HG03108 (cell line): ENCODE results near the gene EZR.
A peak's percentile ranks its signal among the peaks of the same experiment; 100 is the strongest.

Experiments
- ATAC-seq: cut with Tn5 transposase; IDR thresholded peaks from one replicate; pipeline ENCODE4 v1.9.1; 2021; ENCODE audit warnings: moderate library complexity; ENCODE audit not compliant: unreplicated experiment

The EZR gene

DNA sequence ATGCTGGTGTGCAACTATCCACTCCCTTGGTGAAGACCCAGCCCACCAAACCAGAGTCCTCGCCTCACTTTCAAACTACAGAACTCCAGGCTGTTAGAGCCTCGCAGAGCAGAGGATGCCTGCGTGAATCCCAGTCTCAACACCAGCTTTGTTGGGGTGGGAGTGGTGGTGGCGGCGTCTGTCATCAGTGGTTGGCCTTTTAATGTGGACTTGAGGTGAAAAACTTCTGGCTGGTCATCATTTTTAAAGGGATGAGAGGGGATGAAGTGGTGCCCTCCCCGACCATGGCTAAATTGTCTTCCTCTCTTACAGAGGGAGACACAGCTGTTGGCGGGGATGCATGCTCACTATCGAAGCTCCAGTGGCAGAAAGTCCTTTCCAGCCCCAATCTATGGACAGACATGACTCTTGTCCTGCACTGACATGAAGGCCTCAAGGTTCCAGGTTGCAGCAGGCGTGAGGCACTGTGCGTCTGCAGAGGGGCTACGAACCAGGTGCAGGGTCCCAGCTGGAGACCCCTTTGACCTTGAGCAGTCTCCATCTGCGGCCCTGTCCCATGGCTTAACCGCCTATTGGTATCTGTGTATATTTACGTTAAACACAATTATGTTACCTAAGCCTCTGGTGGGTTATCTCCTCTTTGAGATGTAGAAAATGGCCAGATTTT is 54.9 kb downstream of the EZR start:
- ATAC-seq = no peak

DNA sequence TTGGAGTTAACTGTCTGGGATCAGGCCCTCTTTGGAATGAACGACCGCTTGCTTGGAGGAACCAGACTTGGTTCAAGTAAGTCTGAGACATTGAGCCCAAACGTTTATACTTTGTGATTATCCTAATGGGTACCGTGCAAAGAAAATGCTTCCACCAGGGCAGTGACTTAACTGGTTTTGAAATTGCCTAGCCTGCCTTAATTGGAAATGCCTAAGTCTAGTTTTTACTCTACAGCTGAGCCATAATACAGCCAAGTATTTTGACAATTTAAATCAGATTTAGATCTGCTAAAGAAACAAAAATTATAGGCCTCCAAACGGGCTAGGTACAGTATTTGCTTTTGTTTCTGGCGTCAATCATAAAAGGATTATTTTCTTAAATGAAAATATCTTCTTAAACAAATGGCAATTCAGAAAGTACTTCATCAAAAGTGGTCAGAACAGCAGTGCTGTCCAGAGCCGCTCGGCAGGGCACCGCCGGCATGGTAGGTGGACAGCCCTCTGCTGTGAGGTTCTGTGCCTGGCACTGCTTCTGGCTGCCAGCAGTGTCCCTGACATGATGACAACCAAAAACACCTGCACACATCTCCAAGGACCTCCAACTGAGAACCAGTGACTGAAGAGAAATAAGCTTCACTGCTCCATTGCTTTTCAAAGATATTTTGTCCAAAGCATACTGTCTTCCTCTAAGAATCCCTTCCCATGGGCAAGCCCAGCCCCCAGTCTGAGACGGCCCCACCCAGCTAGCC is 55.6 kb downstream of the EZR start:
- no peak for ATAC-seq

DNA sequence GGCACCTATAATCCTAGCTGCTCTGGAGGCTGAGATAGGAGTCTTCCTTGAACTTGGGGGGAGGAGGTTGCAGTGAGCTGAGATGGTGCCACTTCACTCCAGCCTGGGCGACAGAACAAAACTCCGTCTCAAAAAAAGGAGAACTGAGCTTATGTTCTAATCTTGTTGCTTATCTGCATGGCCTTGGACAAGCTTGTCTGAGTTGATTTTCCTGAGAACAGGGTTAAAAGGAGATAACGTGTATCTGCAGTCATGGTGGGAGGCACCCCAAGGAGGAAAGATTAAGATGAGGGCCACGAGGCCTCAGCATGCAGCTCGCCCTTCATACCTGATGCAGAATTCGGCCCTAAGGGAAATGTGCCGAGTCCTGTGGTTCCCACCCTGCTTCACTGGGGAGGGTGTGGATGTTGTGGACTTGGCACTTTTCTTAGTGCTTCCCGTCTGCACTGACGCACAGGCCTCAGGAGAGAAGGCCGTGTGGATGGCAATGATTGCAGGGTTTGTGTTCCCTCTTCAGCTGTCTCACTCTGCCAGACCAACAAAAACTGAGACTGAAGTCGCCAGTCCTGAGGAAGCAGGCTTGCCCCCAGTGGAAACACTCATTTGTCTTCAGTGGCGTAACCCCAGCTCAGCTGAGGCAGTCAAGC is 56.3 kb downstream of the EZR start:
- ATAC-seq = no peak

DNA sequence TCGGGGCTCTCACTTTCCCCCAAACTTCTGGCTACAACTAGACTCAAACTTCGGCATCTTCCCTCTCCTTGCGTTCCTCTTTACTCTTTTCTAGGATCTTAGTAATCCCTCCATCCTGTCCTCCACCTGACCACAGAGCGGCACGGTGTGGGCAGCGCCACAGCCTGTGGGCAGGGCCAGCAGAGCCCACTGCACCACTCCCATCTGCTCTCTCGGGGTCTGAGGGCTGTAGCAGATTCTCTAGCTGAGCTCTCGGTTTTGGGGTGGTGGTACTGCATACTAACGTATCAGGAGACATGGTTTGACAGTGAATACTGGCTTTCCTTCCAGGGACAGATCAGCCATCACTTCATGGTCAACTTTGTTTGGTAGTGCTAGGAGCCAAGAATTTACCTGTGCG is 57.4 kb downstream of the EZR start:
- ATAC-seq = no peak

DNA sequence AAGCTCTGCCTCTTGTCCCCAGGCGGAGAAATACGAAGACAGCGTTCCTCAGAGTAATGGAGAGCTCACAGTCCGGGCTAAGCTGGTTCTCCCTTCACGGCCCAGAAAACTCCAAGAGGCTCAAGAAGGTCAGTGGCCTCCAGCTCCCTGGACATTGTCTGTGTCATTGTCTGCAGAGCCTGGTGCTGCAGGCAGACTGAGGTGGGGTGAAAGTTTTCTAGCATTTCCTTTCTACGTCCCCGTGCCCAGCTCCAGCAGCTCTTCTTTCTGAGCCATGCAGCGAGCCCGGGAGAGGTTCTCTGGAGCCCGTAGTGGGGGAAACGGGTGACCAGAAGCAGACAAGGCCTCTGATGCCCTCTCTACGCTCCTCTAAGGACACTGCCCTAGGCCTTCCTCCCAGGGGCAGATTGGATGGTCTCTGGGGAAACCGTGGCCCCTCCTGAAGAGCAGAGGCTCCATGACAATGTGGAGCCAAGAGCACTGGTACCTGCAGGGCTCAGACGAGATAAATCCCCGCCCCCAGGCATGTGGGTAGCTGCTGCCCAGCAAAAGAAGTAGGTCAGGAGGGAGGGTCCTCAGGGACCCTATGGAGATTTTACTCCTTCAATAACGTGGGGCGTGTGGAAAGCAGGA is 58.4 kb downstream of the EZR start:
- ATAC-seq = no peak

DNA sequence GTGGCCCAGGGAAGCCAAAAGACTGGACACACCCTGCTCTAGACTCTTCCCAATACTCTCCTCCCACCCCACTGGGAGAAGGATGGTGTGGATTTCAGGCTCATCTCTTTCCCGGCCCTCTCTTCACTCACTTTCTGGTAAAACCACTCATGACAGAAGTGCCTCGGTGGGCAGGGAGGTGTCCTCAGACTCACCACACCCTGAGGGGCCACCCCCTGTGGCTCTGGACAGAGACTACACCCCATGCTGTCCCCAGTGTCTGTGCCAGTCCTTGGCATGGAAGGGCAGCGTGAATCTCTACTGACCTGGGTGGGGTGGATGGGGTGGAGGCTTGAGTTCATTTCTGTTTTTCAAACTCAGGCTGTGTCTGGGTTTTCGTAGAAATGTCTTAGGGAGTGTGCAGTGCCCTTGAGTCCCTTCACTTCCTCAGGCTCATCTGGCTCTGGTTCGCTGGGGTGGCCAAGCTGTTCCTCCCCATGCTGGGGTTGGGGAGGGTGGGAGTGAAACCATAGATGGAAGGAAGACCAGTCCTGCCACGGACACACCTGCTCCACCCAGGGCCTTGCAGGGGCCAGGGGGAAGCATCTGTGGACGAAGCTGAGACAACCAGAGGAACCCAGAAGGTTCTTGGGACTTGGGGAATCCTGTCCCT is 59.1 kb downstream of the EZR start:
- ATAC-seq = no peak

DNA sequence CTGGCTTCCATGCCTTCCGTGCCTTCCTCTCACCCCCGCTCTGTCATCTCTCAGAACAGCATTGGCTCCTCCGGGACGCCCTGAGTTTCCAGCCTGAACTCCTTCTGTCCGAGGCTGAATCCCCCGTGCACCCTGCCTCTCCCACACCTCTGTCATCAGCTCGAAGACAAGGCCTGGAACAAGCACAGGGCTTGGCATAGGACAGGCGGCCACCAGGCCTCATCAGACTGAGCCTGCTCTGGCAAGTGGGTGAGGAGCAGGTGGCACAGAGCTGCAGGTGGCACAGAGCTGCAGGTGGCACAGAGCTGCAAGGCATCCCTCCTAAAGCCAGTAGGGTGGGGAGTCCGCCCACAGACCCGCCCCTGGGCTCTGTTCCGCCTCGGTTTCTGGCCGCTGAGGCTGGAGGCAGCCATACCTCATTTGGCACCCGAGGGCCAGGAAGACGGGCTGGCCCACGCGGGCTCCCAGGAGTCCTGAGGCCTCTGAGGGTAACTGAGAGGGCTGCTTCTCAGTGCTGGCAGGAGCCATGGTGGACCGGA is 60.2 kb downstream of the EZR start:
- no peak for ATAC-seq

DNA sequence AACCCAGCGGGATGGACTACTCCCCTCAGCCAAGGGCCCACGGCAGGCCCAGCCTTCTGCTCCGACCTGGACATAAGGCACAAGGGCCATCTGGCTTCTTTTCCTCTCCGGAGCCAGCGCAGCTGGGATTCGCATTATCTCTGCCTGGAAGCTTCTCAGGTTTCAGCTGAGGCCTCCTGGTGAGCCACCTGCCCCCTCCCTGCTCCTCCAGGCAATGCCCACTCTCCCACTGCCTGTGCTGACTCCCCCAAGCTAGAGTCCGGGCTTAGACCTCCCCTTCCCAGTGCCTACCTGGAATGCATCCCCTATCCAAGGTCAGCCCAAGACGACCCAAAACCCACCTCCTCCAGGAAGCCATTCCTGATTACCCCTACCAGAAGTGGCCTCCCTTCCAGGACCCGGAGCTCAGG is 60.7 kb downstream of the EZR start:
- no peak for ATAC-seq

DNA sequence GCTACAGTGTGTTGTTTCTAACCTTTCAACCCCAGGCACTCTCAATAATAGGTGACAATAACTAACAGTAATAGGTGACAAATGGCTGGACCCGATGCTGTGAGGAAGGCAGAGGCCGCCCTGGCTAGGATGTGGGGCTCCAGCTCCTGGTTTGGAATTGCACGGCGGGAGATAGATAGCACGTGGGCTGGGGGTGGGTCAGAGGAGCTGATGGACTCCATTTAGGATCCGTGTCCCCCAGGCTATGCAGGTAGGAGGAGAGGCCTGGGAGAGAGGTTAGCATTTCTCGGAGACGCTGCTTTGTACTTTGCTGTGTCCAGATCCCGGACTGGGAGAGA is 61.4 kb downstream of the EZR start:
- no peak for ATAC-seq

DNA sequence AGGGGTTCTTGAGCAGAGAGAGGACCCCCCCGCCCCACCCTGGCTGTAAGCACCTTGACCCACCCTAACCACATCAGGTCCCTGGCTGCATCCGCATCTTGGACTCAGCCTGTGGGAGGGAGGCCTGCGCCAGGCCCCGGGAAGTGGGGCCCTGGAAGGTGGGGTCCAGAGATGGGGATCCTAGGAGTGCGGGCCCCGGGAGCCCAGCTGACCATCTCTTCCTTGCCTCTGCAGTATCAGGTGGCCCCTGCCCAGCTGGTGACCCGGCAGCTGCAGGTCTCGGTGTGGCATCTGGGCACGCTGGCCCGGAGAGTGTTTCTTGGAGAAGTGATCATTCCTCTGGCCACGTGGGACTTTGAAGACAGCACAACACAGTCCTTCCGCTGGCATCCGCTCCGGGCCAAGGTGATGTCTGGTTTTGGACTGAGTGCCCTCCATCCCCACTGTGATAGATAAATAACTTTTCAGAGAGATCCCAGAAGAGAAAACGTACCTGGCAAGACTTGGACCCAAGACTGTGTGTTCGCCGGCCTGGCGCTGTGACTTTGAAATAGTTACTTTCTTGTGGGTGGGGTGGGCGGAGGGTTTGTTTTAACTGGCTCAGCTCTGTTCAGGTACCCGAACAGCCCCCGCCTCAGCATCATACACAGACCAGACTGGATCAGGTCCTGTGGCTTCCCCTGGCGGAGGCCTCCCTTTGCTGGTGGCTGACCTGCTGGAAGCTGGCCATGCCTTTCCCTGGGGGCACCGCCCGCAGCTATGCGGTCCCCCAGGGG is 62.0 kb downstream of the EZR start:
- ATAC-seq = no peak

DNA sequence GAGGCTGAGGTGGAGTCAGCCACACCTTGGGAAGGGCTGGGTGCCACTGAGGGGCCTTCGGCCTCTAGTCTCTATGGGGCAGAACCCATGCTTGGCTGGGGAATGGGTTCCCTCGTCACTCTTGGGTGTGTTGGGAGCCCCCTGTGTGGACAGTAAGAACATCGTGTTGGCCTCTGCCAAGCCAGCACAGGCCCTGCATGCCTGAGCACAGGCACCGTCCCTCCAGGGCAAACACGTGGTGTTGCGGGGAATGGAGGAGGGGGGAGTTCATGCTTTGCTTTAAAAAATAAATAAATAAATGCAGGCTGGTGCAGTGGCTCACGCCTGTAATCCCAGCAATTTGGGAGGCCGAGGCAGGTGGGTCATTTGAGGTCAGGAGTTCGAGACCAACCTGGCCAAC is 63.0 kb downstream of the EZR start:
- no peak for ATAC-seq

DNA sequence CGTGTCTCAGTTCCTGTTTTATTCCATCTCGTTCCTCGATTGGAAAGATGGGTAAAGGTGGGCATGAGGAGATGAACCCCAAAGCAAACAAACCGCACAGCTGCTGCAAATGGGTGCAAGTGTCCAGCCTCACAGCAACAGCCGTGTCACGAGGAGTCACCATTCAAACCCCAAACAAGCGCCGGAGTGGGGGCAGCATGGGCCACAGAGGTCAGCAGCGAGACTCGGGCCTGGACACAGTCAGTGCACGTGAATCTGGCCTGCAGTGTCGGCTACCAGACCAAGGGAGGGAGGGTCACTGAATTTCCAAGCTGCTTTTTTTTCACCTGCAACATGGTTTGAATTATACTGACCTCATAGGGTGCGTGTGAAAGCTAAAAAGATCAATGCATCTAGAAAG is 63.5 kb downstream of the EZR start:
- ATAC-seq = no peak

DNA sequence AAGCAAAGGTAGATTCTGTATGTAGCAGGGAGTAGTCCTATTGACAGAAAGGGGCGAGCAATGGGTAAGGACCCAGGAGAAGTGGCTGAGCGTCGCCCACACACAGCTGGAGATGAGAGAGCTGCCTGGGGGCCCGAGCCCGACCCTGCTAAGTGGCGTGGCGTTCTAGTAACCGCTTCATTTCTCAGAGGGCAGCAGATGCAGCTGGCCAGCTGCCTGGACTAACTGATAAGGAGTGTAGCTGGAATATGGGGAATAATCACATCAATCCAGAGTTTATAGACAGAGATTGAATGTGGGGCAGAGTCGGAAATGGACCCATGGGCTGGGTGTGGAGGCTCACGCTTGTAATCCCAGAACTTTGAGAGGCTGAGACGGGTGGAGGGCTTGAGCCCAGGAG is 64.4 kb downstream of the EZR start:
- ATAC-seq = no peak

DNA sequence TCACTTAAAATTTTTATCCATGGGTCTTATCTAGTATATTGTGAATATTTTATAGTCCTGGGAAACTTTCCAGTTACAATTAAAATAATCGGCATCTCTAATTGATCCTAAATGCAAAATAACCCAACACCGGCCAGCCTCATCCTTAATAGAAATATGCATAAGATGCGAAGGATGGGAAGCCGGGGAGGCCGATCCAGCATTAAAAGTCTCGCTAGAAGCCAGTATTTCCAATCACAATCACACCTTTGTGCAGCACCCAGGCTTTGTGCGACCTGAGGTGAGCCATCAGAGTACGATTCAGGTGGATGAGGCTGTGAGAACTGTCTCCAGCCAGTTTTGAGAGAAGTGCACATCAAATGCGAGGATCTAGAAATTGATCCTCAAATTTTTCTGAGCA is 65.4 kb downstream of the EZR start:
- ATAC-seq = no peak

DNA sequence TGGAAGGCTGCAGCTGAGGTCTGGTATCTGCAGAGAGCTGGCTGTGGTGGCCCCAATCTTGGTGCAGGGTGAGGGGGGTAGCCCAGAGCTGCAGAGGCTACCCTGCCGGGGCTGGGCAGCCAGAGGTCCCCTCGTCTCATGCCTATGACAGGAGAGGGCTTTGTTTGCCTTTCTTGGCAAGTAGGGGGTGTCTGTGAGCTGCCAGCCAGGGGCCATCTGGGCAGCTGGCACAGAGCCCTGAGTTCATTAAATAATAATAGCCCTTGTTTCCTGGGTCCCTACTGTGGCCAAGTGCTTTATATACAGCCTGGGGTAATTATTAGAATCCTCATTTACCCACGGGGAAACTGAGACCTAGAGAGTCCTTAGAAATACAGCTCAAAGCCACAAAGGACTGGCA is 66.6 kb downstream of the EZR start:
- peak; percentile 42 for ATAC-seq

DNA sequence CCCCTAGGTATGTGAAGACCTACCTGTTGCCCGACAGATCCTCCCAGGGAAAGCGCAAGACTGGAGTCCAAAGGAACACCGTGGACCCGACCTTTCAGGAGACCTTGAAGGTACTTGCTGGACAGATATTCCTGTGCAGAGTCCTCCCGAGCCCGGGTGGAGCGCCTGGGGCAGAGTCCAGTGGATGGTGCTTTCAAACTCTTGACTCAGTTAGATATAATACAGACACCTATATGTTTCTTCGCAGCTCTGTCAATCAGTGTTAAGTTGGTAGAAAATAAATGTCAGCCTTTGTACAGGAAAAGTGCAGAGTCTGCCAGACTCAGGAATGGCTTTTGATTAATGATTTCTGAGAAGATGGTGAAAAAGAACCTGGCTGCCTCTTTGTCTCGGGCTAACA is 67.2 kb downstream of the EZR start:
- ATAC-seq = no peak

DNA sequence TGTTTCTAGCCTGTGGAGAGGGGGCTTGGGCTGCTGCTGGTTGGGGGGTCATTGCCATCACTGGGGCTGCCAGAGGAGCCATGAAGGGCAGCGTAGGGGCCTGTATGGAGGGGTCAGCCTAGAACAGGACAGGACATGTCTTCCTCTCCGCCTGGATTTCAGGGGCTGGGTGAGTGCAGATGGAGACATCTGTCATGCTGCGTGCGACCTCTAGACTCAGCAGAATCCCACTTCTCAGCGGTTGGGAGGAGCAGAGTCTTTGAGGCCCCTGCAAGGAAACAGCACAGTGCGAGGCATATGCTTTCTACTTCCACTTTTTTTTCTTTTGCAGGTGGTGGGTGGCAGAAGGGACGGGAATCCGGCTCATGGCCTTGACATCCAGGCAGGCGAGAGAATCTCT is 67.9 kb downstream of the EZR start:
- no peak for ATAC-seq

DNA sequence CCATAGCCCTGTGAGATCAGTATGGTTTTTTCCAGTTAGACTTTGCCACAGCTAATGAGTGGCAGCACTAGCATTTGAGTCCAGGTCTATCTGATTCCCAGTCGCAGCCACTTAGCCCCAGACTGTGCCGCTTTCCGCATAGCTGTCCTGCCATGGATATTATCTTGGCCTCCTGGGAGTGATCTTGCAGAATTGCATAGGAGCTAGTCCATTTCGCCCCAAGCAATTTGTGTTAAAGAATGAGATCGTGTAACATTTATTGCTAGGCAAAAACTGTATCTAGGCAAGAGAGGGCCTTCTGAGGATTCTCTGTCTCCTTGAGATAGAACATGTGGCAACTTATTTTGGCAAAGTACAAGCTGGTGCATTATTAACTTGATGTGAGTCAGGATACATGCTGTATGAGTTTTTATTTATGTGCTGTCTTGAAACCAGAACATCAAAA is 74.2 kb downstream of the EZR start:
- ATAC-seq = no peak

DNA sequence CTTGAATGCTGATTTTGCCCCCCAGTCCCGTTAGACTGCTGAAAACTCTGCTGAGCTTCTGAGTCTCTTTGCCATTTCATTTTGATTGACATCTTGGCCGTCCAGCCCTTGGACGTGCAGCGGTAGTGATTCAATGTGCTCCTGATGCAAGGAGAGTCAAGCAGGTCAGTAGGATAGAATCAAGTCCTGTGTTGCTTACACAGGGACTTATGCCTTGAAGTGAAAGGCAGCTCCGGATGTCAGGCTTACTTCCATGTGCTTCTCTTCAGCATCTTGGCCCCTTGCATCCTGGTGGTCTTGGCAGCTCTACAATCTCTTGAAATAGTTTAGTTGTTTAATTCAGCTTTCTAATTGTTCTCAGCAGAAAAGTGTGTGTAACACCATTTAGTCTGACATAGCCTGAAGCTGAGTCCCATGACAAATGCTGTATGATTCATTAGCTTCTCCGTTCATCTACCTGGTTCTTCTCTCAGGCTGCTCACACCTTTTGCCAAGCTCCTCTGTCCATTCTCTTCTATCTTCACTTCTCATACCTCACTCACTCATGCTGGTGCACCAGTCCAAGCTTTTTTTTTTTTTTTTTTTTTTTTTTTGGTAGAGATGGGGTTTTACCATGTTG is 76.0 kb downstream of the EZR start:
- no peak for ATAC-seq

DNA sequence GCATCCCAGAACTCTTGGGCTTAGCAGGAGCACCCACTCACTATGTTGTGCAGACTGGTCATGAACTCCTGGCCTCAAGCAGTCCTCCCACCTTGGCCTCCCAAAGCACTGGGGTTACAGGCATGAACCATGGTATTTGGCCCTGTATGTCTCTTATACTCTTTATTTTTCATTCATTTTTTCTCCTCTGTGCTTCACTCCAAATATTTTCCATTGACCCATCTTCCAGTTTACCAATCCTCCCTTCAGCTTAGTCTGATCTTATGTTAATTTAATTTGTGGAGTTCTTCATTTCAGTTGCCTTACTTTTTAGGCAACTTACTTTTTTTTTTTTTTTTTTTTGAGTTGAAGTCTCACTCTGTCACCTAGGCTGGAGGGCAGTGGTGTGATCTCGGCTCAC is 79.5 kb downstream of the EZR start:
- ATAC-seq = no peak
